Neural cell (in vitro differentiated cells): ENCODE data around the gene STARD10. TPM values are rescaled to one million over a fixed set of nuclear protein-coding genes. Genes with fewer than 3 reads are reported as not detected.

ENCODE experiments used
- H2AFZ ChIP-seq: fragments of 200-600, 300-800 bp; sonication (generic), shearing (Covaris generic); 2 replicates; pipeline ENCODE4 v1.6.0; 2014; ENCODE audit warnings: low read depth, mild to moderate bottlenecking, antibody characterized with exemption, low read length, moderate library complexity
- H3F3A ChIP-seq: fragments of 200-600 bp; shearing (Covaris generic); 2 replicates; pipeline ENCODE4 v1.6.1; 2016; ENCODE audit warnings: mild to moderate bottlenecking, moderate library complexity, mixed read lengths, antibody characterized with exemption, low read length; ENCODE audit not compliant: insufficient read depth, poor library complexity, severe bottlenecking
- H3K27ac ChIP-seq: fragments of 200-600, 300-800 bp; sonication (generic), shearing (Covaris generic); 2 replicates; pipeline ENCODE4 v1.5.1; 2014; ENCODE audit warnings: mild to moderate bottlenecking, low read length, moderate library complexity
- H3K27me3 ChIP-seq: fragments of 300-800, 200-600 bp; sonication (generic), shearing (Covaris generic); 2 replicates; pipeline ENCODE4 v1.6.0; 2014; ENCODE audit warnings: mild to moderate bottlenecking, low read depth, low read length, moderate library complexity; ENCODE audit not compliant: insufficient read depth
- H3K36me3 ChIP-seq: fragments of 300-800, 200-600 bp; sonication (generic), shearing (Covaris generic); 2 replicates; pipeline ENCODE4 v1.5.1; 2014; ENCODE audit warnings: mild to moderate bottlenecking, antibody characterized with exemption, low read length, moderate library complexity; ENCODE audit not compliant: insufficient read depth
- H3K4me2 ChIP-seq: fragments of 300-800, 200-600 bp; sonication (generic), shearing (Covaris generic); 2 replicates; pipeline ENCODE4 v1.6.0; 2014; ENCODE audit warnings: mild to moderate bottlenecking, low read length
- H3K4me3 ChIP-seq: fragments of 300-800, 200-600 bp; sonication (generic), shearing (Covaris generic); 2 replicates; pipeline ENCODE4 v1.5.1; 2014; ENCODE audit warnings: mild to moderate bottlenecking, low read length, moderate library complexity
- H3K79me2 ChIP-seq: fragments of 200-600 bp; shearing (Covaris generic); replicated peaks from 2 replicates; pipeline ENCODE4 v1.6.0; 2014; ENCODE audit warnings: mild to moderate bottlenecking, low read length, moderate library complexity; ENCODE audit not compliant: insufficient read depth
- H3K9ac ChIP-seq: fragments of 300-800, 200-600 bp; sonication (generic), shearing (Covaris generic); 2 replicates; pipeline ENCODE4 v1.6.1; 2016; ENCODE audit warnings: mild to moderate bottlenecking, low read length, mixed read lengths
- H3K9me2 ChIP-seq: fragments of 200-600 bp; shearing (Covaris generic); 2 replicates; pipeline ENCODE4 v1.6.1; 2016; ENCODE audit warnings: mild to moderate bottlenecking, low read length, mixed read lengths; ENCODE audit not compliant: insufficient read depth
- H3K9me3 ChIP-seq: fragments of 200-600, 300-800 bp; sonication (generic), shearing (Covaris generic); 2 replicates; pipeline ENCODE4 v1.6.1; 2016; ENCODE audit warnings: mild to moderate bottlenecking, mixed run types, low read length, moderate library complexity, mixed read lengths
- H4K20me1 ChIP-seq: fragments of 200-600 bp; shearing (Covaris generic); 2 replicates; pipeline ENCODE4 v1.6.1; 2016; ENCODE audit warnings: mild to moderate bottlenecking, mixed run types; ENCODE audit not compliant: insufficient read depth
- CTCF ChIP-seq: fragments of 450-650 bp; IDR thresholded peaks from 2 replicates; pipeline ENCODE4 v1.5.1; 2014; ENCODE audit warnings: antibody characterized with exemption, mild to moderate bottlenecking, moderate library complexity; ENCODE audit not compliant: poor library complexity, severe bottlenecking
- EP300 ChIP-seq: fragments of 450-650 bp; conservative IDR thresholded peaks from 2 replicates; pipeline ENCODE4 v1.6.1; 2014; ENCODE audit warnings: antibody characterized with exemption, mild to moderate bottlenecking, moderate library complexity; ENCODE audit not compliant: poor library complexity, severe bottlenecking
- EZH2 ChIP-seq: fragments of 200-600, 300-800 bp; shearing (Covaris generic), sonication (generic); IDR thresholded peaks from 2 replicates; pipeline ENCODE4 v1.6.1; 2014; ENCODE audit warnings: antibody characterized with exemption, low read length, borderline replicate concordance, mild to moderate bottlenecking; ENCODE audit not compliant: insufficient read depth, poor library complexity, severe bottlenecking
- MXI1 ChIP-seq: fragments of 450-650 bp; conservative IDR thresholded peaks from 2 replicates; pipeline ENCODE4 v1.6.1; 2014; ENCODE audit warnings: antibody characterized with exemption, mild to moderate bottlenecking; ENCODE audit not compliant: poor library complexity, severe bottlenecking
- POLR2AphosphoS5 ChIP-seq: IDR thresholded peaks from 2 replicates; pipeline ENCODE4 v1.6.1; 2012
- RAD21 ChIP-seq: fragments of 450-650 bp; conservative IDR thresholded peaks from 2 replicates; pipeline ENCODE4 v1.6.1; 2014; ENCODE audit warnings: antibody characterized with exemption, mild to moderate bottlenecking, moderate library complexity
- REST ChIP-seq: IDR thresholded peaks from 2 replicates; pipeline ENCODE4 v1.6.1; 2012; ENCODE audit warnings: borderline replicate concordance
- SMC3 ChIP-seq: fragments of 450-650 bp; conservative IDR thresholded peaks from 2 replicates; pipeline ENCODE4 v1.6.1; 2014; ENCODE audit warnings: antibody characterized with exemption, mild to moderate bottlenecking, moderate library complexity; ENCODE audit not compliant: poor library complexity
- TAF1 ChIP-seq: IDR thresholded peaks from 2 replicates; pipeline ENCODE4 v1.6.1; 2012; ENCODE audit warnings: low read depth
- polyA plus RNA-seq: library from polyadenylated mRNA; depleted of rRNA; stranded (reverse); fragments of >200 nt; gene quantifications from 2 replicates; pipeline ENCODE4 v1.2.3, GENCODE V29; 2014

Gene STARD10
- polyA plus RNA-seq, 1 donor from 2014 or later: 29.0 TPM

- no peaks in the 10 kb centered on the region for H3K27me3 ChIP-seq
- no peaks in the 10 kb centered on the region for H3K9me3 ChIP-seq
- H3K9me2 ChIP-seq: no peaks in the 10 kb centered on the region
- H3F3A ChIP-seq: no peaks in the 10 kb centered on the region
- H3K27ac ChIP-seq: no peak overlapping the region
- H3K9ac ChIP-seq: no peak overlapping the region
- H3K4me3 ChIP-seq: no peak overlapping the region
- no peak overlapping the region for H2AFZ ChIP-seq
- H3K4me2 ChIP-seq: no peak overlapping the region
- H3K79me2 ChIP-seq: no peaks in the 10 kb centered on the region
- H4K20me1 ChIP-seq: no peaks in the 10 kb centered on the region
- no peak for TF ChIP-seq RAD21
- no peak for TF ChIP-seq EZH2
- TF ChIP-seq POLR2AphosphoS5: no peak
- TF ChIP-seq CTCF: no peak
- no peak for TF ChIP-seq REST
- no peak for TF ChIP-seq EP300
- no peak for TF ChIP-seq MXI1
- no peak for TF ChIP-seq TAF1
- TF ChIP-seq SMC3: no peak
- H3K36me3 ChIP-seq: no peaks in the 10 kb centered on the region
These were observed 30.2 kb upstream of the STARD10 start for GRCh38 chr11:72824020-72824419.

GRCh38 chr11:72823105-72823804 lies 29.4 kb upstream of the STARD10 start:
- Histone ChIP-seq H3K79me2 (no peaks in the 10 kb centered on the region), H3K36me3 (no peaks in the 10 kb centered on the region), H3K4me2 (no peak overlapping the region), H3K9me2 (no peaks in the 10 kb centered on the region), H3K9ac (no peak overlapping the region), H3K27ac (no peak overlapping the region), H3K4me3 (peak overlapping the region; percentile 71), H2AFZ (no peak overlapping the region), H3F3A (no peaks in the 10 kb centered on the region), H3K9me3 (no peaks in the 10 kb centered on the region), H3K27me3 (no peaks in the 10 kb centered on the region), H4K20me1 (no peaks in the 10 kb centered on the region)
- no peak for TF ChIP-seq CTCF
- no peak for TF ChIP-seq POLR2AphosphoS5
- TF ChIP-seq RAD21: no peak
- TF ChIP-seq EZH2: no peak
- TF ChIP-seq SMC3: no peak
- no peak for TF ChIP-seq TAF1
- TF ChIP-seq MXI1: no peak
- no peak for TF ChIP-seq REST
- no peak for TF ChIP-seq EP300
